HepG2 (cell line): ENCODE data around the gene HSPA1B. TPM values are rescaled to one million over a fixed set of nuclear protein-coding genes. Genes with fewer than 3 reads are reported as not detected.

Experiments used
- ARID4A ChIP-seq: sonication (generic); formaldehyde crosslinking; IDR thresholded peaks from 2 replicates; pipeline ENCODE4 v1.5.0; 2020; ENCODE audit warnings: mild to moderate bottlenecking, missing genetic modification reagents, borderline replicate concordance
- ATF7 ChIP-seq, 2 experiments: fragments of 450-650 bp in 1 of 2; sonication (generic) in 1 of 2; formaldehyde crosslinking in 1 of 2; IDR thresholded peaks; 2 replicates each; pipeline versions ENCODE4 v1.4.0 to v1.6.1; 2016 to 2020; ENCODE audit warnings: antibody characterized with exemption in 1 of 2, mild to moderate bottlenecking in 1 of 2, missing genetic modification reagents in 1 of 2
- ISX ChIP-seq: sonication (generic); formaldehyde crosslinking; conservative IDR thresholded peaks from 2 replicates; pipeline ENCODE4 v1.5.0; 2020; ENCODE audit warnings: missing genetic modification reagents
- MAZ ChIP-seq, 2 experiments: sonication (generic) in 1 of 2; formaldehyde crosslinking in 1 of 2; IDR thresholded peaks; 2 replicates each; pipeline versions ENCODE4 v1.5.0 to v1.6.1; 2012 to 2020; ENCODE audit warnings: low read depth in 2 of 2, mild to moderate bottlenecking in 2 of 2, borderline replicate concordance in 1 of 2, improper control_type of control experiment in 1 of 2, low read length in 1 of 2, missing genetic modification reagents in 1 of 2, moderate library complexity in 1 of 2
- MBNL3 ChIP-seq: fragments of 250-450 bp; sonication (Bioruptor Pico); conservative IDR thresholded peaks from 2 replicates; pipeline ENCODE4 v1.8.0; 2022; ENCODE audit warnings: mild to moderate bottlenecking, inconsistent platforms
- MIER3 ChIP-seq: IDR thresholded peaks from 2 replicates; pipeline ENCODE4 v1.6.1; 2016; ENCODE audit warnings: missing compliant biosample characterization, borderline replicate concordance
- MXD1 ChIP-seq: sonication (generic); formaldehyde crosslinking; IDR thresholded peaks from 2 replicates; pipeline ENCODE4 v1.4.0; 2020; ENCODE audit warnings: mild to moderate bottlenecking, missing genetic modification reagents
- MXD4 ChIP-seq: IDR thresholded peaks from 2 replicates; pipeline ENCODE4 v1.6.1; 2016; ENCODE audit warnings: mild to moderate bottlenecking, missing biosample characterization, missing genetic modification reagents
- SALL2 ChIP-seq: sonication (generic); formaldehyde crosslinking; IDR thresholded peaks from 2 replicates; pipeline ENCODE4 v1.8.1; 2023; ENCODE audit warnings: mild to moderate bottlenecking, missing genetic modification reagents, inconsistent platforms
- SSRP1 ChIP-seq: IDR thresholded peaks from 2 replicates; pipeline ENCODE4 v1.6.1; 2016; ENCODE audit warnings: control low read depth
- STAT5B ChIP-seq: sonication (generic); formaldehyde crosslinking; IDR thresholded peaks from 2 replicates; pipeline ENCODE4 v1.4.0; 2020; ENCODE audit warnings: missing genetic modification reagents
- TAF1 ChIP-seq: sonication (generic); formaldehyde crosslinking; IDR thresholded peaks from 2 replicates; pipeline ENCODE4 v1.4.0; 2020; ENCODE audit warnings: missing genetic modification reagents
- ZBTB21 ChIP-seq: sonication (generic); formaldehyde crosslinking; IDR thresholded peaks from 2 replicates; pipeline ENCODE4 v1.4.0; 2020; ENCODE audit warnings: missing genetic modification reagents
- ZFP36L2 ChIP-seq: sonication (generic); formaldehyde crosslinking; IDR thresholded peaks from 2 replicates; pipeline ENCODE4 v1.4.0; 2020; ENCODE audit warnings: missing genetic modification reagents
- ZFP82 ChIP-seq: sonication (generic); formaldehyde crosslinking; IDR thresholded peaks from 2 replicates; pipeline ENCODE4 v1.5.1; 2020; ENCODE audit warnings: mild to moderate bottlenecking, missing genetic modification reagents, borderline replicate concordance
- ZHX2 ChIP-seq, 2 experiments: sonication (generic) in 1 of 2; formaldehyde crosslinking in 1 of 2; IDR thresholded peaks; 2 replicates each; pipeline versions ENCODE4 v1.6.1 to v1.9.0; 2014 to 2022; ENCODE audit warnings: antibody characterized with exemption in 1 of 2, borderline replicate concordance in 1 of 2, inconsistent platforms in 1 of 2, low read depth in 1 of 2, missing genetic modification reagents in 1 of 2
- ZNF224 ChIP-seq: sonication (generic); formaldehyde crosslinking; IDR thresholded peaks from 2 replicates; pipeline ENCODE4 v1.5.0; 2020; ENCODE audit warnings: mild to moderate bottlenecking, missing genetic modification reagents
- ZNF253 ChIP-seq: sonication (generic); formaldehyde crosslinking; IDR thresholded peaks from 2 replicates; pipeline ENCODE4 v1.8.0; 2022; ENCODE audit warnings: mild to moderate bottlenecking, missing genetic modification reagents, borderline replicate concordance
- polyA plus RNA-seq, 8 experiments: library from polyadenylated mRNA; depleted of rRNA in 3 of 8; stranded (reverse) in 7 of 8; unstranded in 1 of 8; fragments of >200 nt; fragmentation: Illumina TruSeq in 4 of 8; extraction: Trizol in 4 of 8; gene quantifications; 2 replicates each; pipeline versions ENCODE4 v1.2.1 to v1.2.3, GENCODE V29; 2011 to 2016; ENCODE audit warnings: low read depth in 4 of 8, missing spikeins in 1 of 8, mixed read lengths in 1 of 8; ENCODE audit not compliant: insufficient read depth in 1 of 8
- total RNA-seq, 5 experiments: library from RNA; depleted of rRNA; stranded (reverse); fragments of >200 nt; fragmentation: Illumina TruSeq; extraction: Trizol; gene quantifications; 2 replicates each; pipeline ENCODE4 v1.2.3, GENCODE V29; 2016; ENCODE audit warnings: low read depth in 1 of 5

Gene HSPA1B
- total and polyA plus RNA-seq, 2 of the 13 experiments (the other 11 are each of a cell fraction or from before 2014, with no cell fraction given) = 26.0 to 186 TPM

GRCh38 chr6:31795616-31796298 is 31.8 kb upstream of the HSPA1B start, which contains the start of gene VARS1 (continued):
- TF ChIP-seq ARID4A (CRISPR knock-in tag) (peak; percentile 99), MAZ (IDR thresholded peaks at IDR 0.05; ENCODE audit: borderline replicate concordance, low read depth, low read length) (peak; percentile 85), MAZ (CRISPR knock-in tag; IDR thresholded peaks at IDR 0.05; ENCODE audit: low read depth) (peak; percentile 99), TAF1 (CRISPR knock-in tag) (peak; percentile 78), MXD4 (peak; percentile 100), ATF7 (IDR thresholded peaks at IDR 0.05) (no peak), ATF7 (CRISPR knock-in tag; IDR thresholded peaks at IDR 0.05) (no peak), ZNF224 (CRISPR knock-in tag) (peak; percentile 80; the same call in 1 of the 2 replicates), MXD1 (peak; percentile 100), ZBTB21 (CRISPR knock-in tag) (no peak), ISX (CRISPR knock-in tag) (0 out of 2 replicates have a peak, but pooled peaks have one; percentile 72), SALL2 (CRISPR knock-in tag) (peak; percentile 95), SSRP1 (CRISPR knock-in tag) (peak; percentile 86; the same call in 1 of the 2 replicates), MIER3 (CRISPR knock-in tag) (peak; percentile 47; the same call in 1 of the 2 replicates), ZNF253 (no peak), ZFP82 (CRISPR knock-in tag) (peak; percentile 91), STAT5B (CRISPR knock-in tag) (no peak), ZHX2 (IDR thresholded peaks at IDR 0.05; ENCODE audit: low read depth) (peak; percentile 20; the same call in 1 of the 2 replicates), ZHX2 (CRISPR knock-in tag; IDR thresholded peaks at IDR 0.05; ENCODE audit: borderline replicate concordance) (peak; percentile 83; the same call in 1 of the 2 replicates), ZFP36L2 (CRISPR knock-in tag) (no peak), MBNL3 (no peak)
